A549 treated with Mapracorat at 1 μM for 4 hours (cell line): ENCODE measurements around the gene DNAH12. TPM values are rescaled to one million over a fixed set of nuclear protein-coding genes. Genes with fewer than 3 reads are reported as not detected.

Experiments used
- total RNA-seq: library from RNA; stranded (reverse); fragments of 200-300 nt; extraction: Qiagen RNA extraction; gene quantifications from 5 replicates; pipeline ENCODE4 v1.2.3, GENCODE V29; 2022

Gene DNAH12, protein sequence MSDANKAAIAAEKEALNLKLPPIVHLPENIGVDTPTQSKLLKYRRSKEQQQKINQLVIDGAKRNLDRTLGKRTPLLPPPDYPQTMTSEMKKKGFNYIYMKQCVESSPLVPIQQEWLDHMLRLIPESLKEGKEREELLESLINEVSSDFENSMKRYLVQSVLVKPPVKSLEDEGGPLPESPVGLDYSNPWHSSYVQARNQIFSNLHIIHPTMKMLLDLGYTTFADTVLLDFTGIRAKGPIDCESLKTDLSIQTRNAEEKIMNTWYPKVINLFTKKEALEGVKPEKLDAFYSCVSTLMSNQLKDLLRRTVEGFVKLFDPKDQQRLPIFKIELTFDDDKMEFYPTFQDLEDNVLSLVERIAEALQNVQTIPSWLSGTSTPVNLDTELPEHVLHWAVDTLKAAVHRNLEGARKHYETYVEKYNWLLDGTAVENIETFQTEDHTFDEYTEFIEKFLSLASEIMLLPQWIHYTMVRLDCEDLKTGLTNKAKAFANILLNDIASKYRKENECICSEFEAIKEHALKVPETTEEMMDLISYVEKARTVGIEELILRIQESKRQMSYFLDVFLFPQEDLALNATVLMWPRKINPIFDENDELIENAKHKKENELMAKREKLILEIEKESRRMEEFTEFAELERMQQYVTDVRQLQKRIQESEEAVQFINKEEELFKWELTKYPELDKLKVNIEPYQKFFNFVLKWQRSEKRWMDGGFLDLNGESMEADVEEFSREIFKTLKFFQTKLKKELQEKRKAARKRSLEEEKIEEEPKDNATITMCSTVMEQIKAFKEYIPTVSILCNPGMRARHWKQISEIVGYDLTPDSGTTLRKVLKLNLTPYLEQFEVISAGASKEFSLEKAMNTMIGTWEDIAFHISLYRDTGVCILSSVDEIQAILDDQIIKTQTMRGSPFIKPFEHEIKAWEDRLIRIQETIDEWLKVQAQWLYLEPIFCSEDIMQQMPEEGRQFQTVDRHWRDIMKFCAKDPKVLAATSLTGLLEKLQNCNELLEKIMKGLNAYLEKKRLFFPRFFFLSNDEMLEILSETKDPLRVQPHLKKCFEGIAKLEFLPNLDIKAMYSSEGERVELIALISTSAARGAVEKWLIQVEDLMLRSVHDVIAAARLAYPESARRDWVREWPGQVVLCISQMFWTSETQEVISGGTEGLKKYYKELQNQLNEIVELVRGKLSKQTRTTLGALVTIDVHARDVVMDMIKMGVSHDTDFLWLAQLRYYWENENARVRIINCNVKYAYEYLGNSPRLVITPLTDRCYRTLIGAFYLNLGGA (N-terminal part only)
- 0.02 to 0.09 TPM (median 0.03 TPM) in 4 of 5 replicates, not detected in the other for total RNA-seq

DNA sequence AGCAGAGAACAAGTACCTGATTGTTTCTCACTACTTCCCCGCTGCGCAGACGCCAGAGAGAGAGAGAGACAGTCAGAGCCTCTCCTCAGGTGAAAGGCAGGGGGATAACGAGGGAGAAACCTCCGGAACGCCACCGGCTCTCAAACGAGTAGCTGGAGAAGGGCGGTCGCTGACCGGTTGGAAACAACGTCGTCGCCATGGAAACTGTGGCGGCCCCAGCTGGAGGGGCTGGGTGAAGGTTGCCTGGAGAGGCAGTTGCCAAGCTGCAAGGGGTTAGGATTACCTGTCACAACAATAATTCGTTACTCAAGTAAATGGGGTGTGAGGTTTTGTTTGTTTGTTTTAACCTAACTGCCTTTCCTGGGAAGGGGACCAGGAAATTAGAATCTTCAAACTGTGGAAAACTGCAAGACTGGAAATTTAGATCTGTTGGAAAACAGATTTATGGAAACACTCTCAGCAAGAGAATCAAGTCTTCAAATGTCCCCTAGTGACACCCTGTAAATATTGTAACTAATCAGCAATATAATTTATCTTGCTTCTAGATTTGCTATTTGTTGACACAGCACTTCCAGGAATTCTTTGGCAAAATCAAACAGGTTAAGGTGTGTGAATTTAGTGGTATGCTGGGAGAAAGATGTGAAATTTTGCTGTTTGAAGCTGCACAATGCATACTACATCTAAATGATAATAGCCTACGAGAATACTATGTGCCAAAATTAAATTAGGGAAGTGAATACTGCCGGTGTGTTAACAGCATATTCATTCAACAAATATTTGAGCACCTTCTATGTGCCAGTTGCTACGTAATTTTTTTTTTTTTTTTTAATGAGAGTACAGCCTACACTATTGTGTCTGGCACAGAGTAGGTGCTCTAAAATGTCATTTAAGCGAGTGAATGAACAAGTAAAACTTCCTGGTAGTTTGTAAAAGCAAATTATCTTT is at the start of gene DNAH12:
TSS of gene DNAH12 (minus strand) at position 164 of the 945 bp plus-strand sequence. CDS start 1,474 bp downstream, outside the sequence.

DNA sequence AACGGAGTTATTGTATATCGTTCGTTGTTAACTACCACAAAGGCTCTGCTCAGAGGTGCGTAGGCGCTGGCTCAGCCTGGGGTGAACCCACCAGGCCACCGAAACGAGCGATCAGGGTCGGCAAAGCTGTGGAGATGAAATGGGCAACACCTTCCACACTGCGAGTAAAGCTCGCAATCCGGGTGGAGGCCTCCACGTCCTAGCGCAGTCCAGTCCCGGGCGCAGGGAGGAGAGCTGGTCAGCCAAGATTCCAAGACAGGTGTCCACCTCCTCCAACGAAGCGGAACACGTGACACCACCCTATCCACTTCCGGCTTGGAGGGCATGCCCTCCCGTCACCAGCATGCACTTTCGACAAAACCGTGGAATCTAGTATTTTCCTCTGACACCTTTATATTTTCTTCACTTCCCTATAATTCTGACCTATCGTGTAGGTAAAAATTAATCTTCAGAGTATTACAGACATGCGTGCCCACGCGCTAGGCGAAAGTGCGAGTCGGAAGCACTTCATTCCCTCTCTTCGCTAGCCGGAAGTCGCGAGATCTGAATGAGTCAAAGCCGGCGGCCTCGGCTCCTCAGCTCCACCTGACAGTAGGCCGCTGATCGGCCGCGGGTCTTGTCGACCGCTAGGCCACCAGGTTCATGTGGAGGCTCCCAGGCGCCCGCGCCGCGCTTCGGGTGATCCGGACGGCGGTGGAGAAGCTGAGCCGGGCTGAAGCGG is 11.8 kb upstream of the DNAH12 start, which contains the start of gene PDE12:
TSS of gene PDE12 (plus strand) at position 537 of the 721 bp plus-strand sequence. CDS start at position 643, 106 bp downstream.

DNA sequence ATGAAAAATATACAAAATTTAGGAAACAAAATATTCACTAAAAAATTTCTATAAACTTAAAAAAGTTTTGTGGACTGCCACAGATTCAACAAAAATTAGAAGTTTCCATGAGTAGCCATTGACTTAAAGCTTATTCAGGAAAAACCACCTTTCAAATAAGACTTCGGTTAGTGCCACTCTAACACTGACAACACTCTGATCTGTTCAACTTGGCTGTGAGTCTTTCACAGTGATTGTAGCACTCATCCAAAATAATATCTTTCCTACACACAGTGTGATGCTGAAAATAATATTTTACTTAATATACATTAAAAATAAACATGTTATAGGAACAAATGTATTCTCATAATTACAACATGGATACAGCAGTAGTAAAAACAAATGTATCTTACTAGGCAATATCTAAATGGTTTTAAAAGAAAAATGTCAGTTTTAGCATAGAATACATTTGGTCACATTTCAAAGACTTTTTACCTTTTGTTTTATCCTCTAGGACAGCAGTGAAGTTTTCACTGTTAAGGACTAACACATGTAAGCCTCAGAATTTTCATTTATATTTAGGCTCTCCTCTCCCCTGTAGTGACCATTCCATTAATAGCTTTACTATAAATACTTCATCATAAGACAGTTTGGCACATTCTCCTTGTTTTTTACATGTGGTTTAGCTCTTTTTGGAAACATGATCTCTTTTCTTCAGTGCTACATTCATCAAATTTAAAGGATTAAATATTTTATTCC is 251.8 kb downstream of the DNAH12 start, which contains the start of gene ASB14:
TSS of gene ASB14 (minus strand) at position 527 of the 738 bp plus-strand sequence. CDS start 652 bp downstream, outside the sequence.

Other genes with a start within 250 kb of the DNAH12 start
- gene PDE12, start 11.9 kb upstream of the DNAH12 start, total RNA-seq = 12.7 to 17.9 TPM (median 15.2 TPM) in 5 replicates
- gene ARF4, start 53.0 kb upstream of the DNAH12 start, total RNA-seq = 158 to 171 TPM (median 162 TPM) in 5 replicates
- 5.6 to 9.0 TPM (median 7.0 TPM) in 5 replicates for gene DENND6A, start 148.7 kb upstream of the DNAH12 start, total RNA-seq
- 18.8 to 28.9 TPM (median 23.4 TPM) in 5 replicates for gene SLMAP, start 212.0 kb upstream of the DNAH12 start, total RNA-seq